GM18502 (cell line): ENCODE data around the gene RAP1GDS1.
A peak's percentile ranks its signal among the peaks of the same experiment; 100 is the strongest.
"Not testable (repeated sequence)": the region's sequence is repeated elsewhere in the genome, so short reads cannot be mapped to it uniquely, and the experiment has no call there.

ENCODE experiments used
- ATAC-seq: cut with Tn5 transposase; IDR thresholded peaks from one replicate; pipeline ENCODE4 v1.9.1; 2021; ENCODE audit warnings: mild to moderate bottlenecking; ENCODE audit not compliant: unreplicated experiment, poor library complexity

The RAP1GDS1 gene

GRCh38 chr4:98343626-98344025 lies 82.4 kb downstream of the RAP1GDS1 start:
- ATAC-seq, result no peak

- no peak for ATAC-seq
Measured at GRCh38 chr4:98345838-98346237, 84.7 kb downstream of the RAP1GDS1 start.

- peak; percentile 62 for ATAC-seq
Measured at GRCh38 chr4:98352396-98352795, 91.2 kb downstream of the RAP1GDS1 start.

GRCh38 chr4:98352940-98353339 lies 91.8 kb downstream of the RAP1GDS1 start:
- ATAC-seq, result peak; percentile 94

GRCh38 chr4:98358630-98359248 lies 97.6 kb downstream of the RAP1GDS1 start:
- no peak for ATAC-seq

GRCh38 chr4:98359646-98360045 lies 98.5 kb downstream of the RAP1GDS1 start:
- ATAC-seq, result no peak

- ATAC-seq, result no peak
Measured at GRCh38 chr4:98363431-98363830, 102.2 kb downstream of the RAP1GDS1 start.

GRCh38 chr4:98366275-98366674 lies 105.1 kb downstream of the RAP1GDS1 start:
- ATAC-seq, result not testable (repeated sequence)

- ATAC-seq, result not testable (repeated sequence)
Measured at GRCh38 chr4:98368000-98368399, 106.8 kb downstream of the RAP1GDS1 start.

- no peak for ATAC-seq
Measured at GRCh38 chr4:98369322-98369721, 108.1 kb downstream of the RAP1GDS1 start.

GRCh38 chr4:98374643-98375042 lies 113.5 kb downstream of the RAP1GDS1 start:
- ATAC-seq, result no peak

GRCh38 chr4:98377559-98377958 lies 116.4 kb downstream of the RAP1GDS1 start:
- no peak for ATAC-seq

GRCh38 chr4:98381306-98381705 lies 120.1 kb downstream of the RAP1GDS1 start:
- ATAC-seq, result no peak

GRCh38 chr4:98383431-98384106 lies 122.4 kb downstream of the RAP1GDS1 start:
- no peak for ATAC-seq

- no peak for ATAC-seq
Measured at GRCh38 chr4:98385831-98386230, 124.6 kb downstream of the RAP1GDS1 start.

GRCh38 chr4:98387345-98388026 lies 126.3 kb downstream of the RAP1GDS1 start:
- no peak for ATAC-seq

GRCh38 chr4:98394134-98394533 lies 132.9 kb downstream of the RAP1GDS1 start:
- ATAC-seq, result no peak

GRCh38 chr4:98399915-98400314 lies 138.7 kb downstream of the RAP1GDS1 start:
- no peak for ATAC-seq

- peak; percentile 67 for ATAC-seq
Measured at GRCh38 chr4:98406819-98407218, 145.6 kb downstream of the RAP1GDS1 start.

- no peak for ATAC-seq
Measured at GRCh38 chr4:98411731-98412130, 150.5 kb downstream of the RAP1GDS1 start.

GRCh38 chr4:98416844-98417243 lies 155.7 kb downstream of the RAP1GDS1 start:
- no peak for ATAC-seq
